ENCODE measurements around the gene SYP.

Gene SYP

GRCh38 chrX:49199906-49200771 lies at the start of gene SYP:
Gene SYP, minus strand, starts transcription at chrX:49200193. Its CDS starts 7 bp downstream, at chrX:49200186.
- FAIRE-seq, result no peak

- no peak for FAIRE-seq
Measured at GRCh38 chrX:49249616-49250015, 49.6 kb upstream of the SYP start.

- no peak for FAIRE-seq
Measured at GRCh38 chrX:49249071-49249470, 49.1 kb upstream of the SYP start.

- FAIRE-seq, result no peak
Measured at GRCh38 chrX:49247916-49248811, 48.2 kb upstream of the SYP start.

GRCh38 chrX:49247346-49247745 lies 47.4 kb upstream of the SYP start:
- no peak for FAIRE-seq

- FAIRE-seq, result no peak
Measured at GRCh38 chrX:49246541-49246940, 46.5 kb upstream of the SYP start.

- no peak for FAIRE-seq
Measured at GRCh38 chrX:49244207-49244606, 44.2 kb upstream of the SYP start.

GRCh38 chrX:49243166-49243565 lies 43.2 kb upstream of the SYP start:
- FAIRE-seq, result no peak

- FAIRE-seq, result no peak
Measured at GRCh38 chrX:49242545-49243066, 42.6 kb upstream of the SYP start.

GRCh38 chrX:49238735-49239134 lies 38.7 kb upstream of the SYP start:
- no peak for FAIRE-seq

- no peak for FAIRE-seq
Measured at GRCh38 chrX:49237060-49237459, 37.1 kb upstream of the SYP start.

- no peak for FAIRE-seq
Measured at GRCh38 chrX:49233887-49234555, 34.0 kb upstream of the SYP start.

- FAIRE-seq, result no peak
Measured at GRCh38 chrX:49233176-49233575, 33.2 kb upstream of the SYP start, which contains the start of gene CACNA1F. Gene CACNA1F, minus strand, starts transcription at chrX:49233340. Its CDS starts 31 bp downstream, at chrX:49233309.

- no peak for FAIRE-seq
Measured at GRCh38 chrX:49232525-49232924, 32.5 kb upstream of the SYP start.

- FAIRE-seq, result no peak
Measured at GRCh38 chrX:49231333-49232000, 31.5 kb upstream of the SYP start.

GRCh38 chrX:49230500-49231232 lies 30.7 kb upstream of the SYP start:
- FAIRE-seq, result no peak

GRCh38 chrX:49228185-49228584 lies 28.2 kb upstream of the SYP start:
- FAIRE-seq, result no peak

- no peak for FAIRE-seq
Measured at GRCh38 chrX:49227726-49228125, 27.7 kb upstream of the SYP start.

GRCh38 chrX:49226946-49227345 lies 27.0 kb upstream of the SYP start:
- FAIRE-seq, result no peak

- no peak for FAIRE-seq
Measured at GRCh38 chrX:49225858-49226257, 25.9 kb upstream of the SYP start.

GRCh38 chrX:49221868-49222267 lies 21.9 kb upstream of the SYP start:
- no peak for FAIRE-seq

Data from endometrium (tissue), 2 donors.